Breast epithelium (tissue), 3 donors: ENCODE measurements around the gene WDR18.

Experiments used
- POLR2A ChIP-seq: fragments of 450-650 bp; IDR thresholded peaks from one replicate; pipeline ENCODE4 v1.6.1; 2016; ENCODE audit warnings: antibody characterized with exemption, mild to moderate bottlenecking, moderate library complexity
- POLR2AphosphoS5 ChIP-seq, 3 donors: sonication (generic); formaldehyde crosslinking; IDR thresholded peaks; one replicate each; pipeline ENCODE4 v1.6.1; 2017; ENCODE audit warnings: antibody characterized with exemption in 3 of 3
- TF ChIP-seq, protein P1 (sequence below), 3 donors: fragments of 450-650 bp; IDR thresholded peaks; one replicate each; pipeline ENCODE4 v1.5.1; 2016 to 2017; ENCODE audit warnings: antibody characterized with exemption in 3 of 3, mild to moderate bottlenecking in 3 of 3, moderate library complexity in 3 of 3

DNA sequence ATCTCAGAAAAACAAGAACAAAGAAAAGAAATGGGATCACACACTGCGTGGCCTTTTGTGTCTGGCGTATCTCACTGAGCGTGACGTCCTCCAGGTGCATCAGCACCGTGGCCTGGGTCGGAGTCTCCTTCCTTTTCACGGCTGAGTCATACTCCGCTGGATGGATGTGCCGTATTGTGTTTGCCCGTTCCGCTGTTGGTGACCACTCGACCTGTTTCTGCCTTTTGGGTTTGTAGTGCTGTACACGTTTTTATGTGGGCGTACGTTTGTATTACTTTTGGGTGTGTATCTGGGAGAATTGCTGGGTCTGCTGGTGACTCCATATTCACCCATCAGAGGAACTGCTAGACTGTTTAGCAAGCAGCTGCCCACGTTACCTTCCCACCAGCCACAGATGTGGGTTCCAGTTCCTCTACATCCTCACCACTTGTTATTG, 46.9 kb upstream of the WDR18 start:
- TF ChIP-seq, protein P1, sequence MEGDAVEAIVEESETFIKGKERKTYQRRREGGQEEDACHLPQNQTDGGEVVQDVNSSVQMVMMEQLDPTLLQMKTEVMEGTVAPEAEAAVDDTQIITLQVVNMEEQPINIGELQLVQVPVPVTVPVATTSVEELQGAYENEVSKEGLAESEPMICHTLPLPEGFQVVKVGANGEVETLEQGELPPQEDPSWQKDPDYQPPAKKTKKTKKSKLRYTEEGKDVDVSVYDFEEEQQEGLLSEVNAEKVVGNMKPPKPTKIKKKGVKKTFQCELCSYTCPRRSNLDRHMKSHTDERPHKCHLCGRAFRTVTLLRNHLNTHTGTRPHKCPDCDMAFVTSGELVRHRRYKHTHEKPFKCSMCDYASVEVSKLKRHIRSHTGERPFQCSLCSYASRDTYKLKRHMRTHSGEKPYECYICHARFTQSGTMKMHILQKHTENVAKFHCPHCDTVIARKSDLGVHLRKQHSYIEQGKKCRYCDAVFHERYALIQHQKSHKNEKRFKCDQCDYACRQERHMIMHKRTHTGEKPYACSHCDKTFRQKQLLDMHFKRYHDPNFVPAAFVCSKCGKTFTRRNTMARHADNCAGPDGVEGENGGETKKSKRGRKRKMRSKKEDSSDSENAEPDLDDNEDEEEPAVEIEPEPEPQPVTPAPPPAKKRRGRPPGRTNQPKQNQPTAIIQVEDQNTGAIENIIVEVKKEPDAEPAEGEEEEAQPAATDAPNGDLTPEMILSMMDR (IDR thresholded peaks at IDR 0.05), result no peak
- TF ChIP-seq POLR2A (no peak), POLR2AphosphoS5 (IDR thresholded peaks at IDR 0.05) (no peak)
